SK-N-SH treated with all-trans-retinoic acid at 6 μM for 48 hours (cell line): ENCODE results near the gene GPR27.

Experiments
- ATAC-seq: fragments of 200-7000 bp; cut with Tn5 transposase; 3 replicates; pipeline ENCODE4 v1.9.1; 2020; ENCODE audit warnings: mild to moderate bottlenecking, moderate library complexity
- CREB5 ChIP-seq: fragments of 250-450 bp; sonication (Bioruptor Pico); IDR thresholded peaks from 2 replicates; pipeline ENCODE4 v1.5.1; 2020; ENCODE audit warnings: low read depth, mild to moderate bottlenecking, moderate library complexity
- CSDC2 ChIP-seq: fragments of 250-450 bp; sonication (Bioruptor Pico); IDR thresholded peaks from 2 replicates; pipeline ENCODE4 v1.5.0; 2020; ENCODE audit warnings: mild to moderate bottlenecking, moderate library complexity
- CSRNP3 ChIP-seq: fragments of 250-450 bp; sonication (Bioruptor Pico); IDR thresholded peaks from 2 replicates; pipeline ENCODE4 v1.5.1; 2021; ENCODE audit warnings: mild to moderate bottlenecking, moderate library complexity
- ESRRG ChIP-seq: fragments of 250-450 bp; sonication (Bioruptor Pico); IDR thresholded peaks from 2 replicates; pipeline ENCODE4 v1.6.1; 2021; ENCODE audit warnings: mild to moderate bottlenecking
- GLIS3 ChIP-seq: fragments of 250-450 bp; sonication (Bioruptor Pico); IDR thresholded peaks from 2 replicates; pipeline ENCODE4 v1.5.0; 2020; ENCODE audit warnings: mild to moderate bottlenecking, moderate library complexity
- PATZ1 ChIP-seq: fragments of 250-450 bp; sonication (Bioruptor Pico); IDR thresholded peaks from 2 replicates; pipeline ENCODE4 v1.8.0; 2020; ENCODE audit warnings: mild to moderate bottlenecking, moderate library complexity, borderline replicate concordance
- POU6F1 ChIP-seq: fragments of 250-450 bp; sonication (Bioruptor Pico); IDR thresholded peaks from 2 replicates; pipeline ENCODE4 v1.8.0; 2021; ENCODE audit warnings: low read depth, mild to moderate bottlenecking, moderate library complexity, borderline replicate concordance
- PPARA ChIP-seq: fragments of 250-450 bp; sonication (Bioruptor Pico); IDR thresholded peaks from 2 replicates; pipeline ENCODE4 v1.5.0; 2020; ENCODE audit warnings: mild to moderate bottlenecking, borderline replicate concordance
- RARB ChIP-seq: fragments of 250-450 bp; sonication (Bioruptor Pico); IDR thresholded peaks from 2 replicates; pipeline ENCODE4 v1.8.0; 2021; ENCODE audit warnings: mild to moderate bottlenecking, moderate library complexity
- SNAI2 ChIP-seq: fragments of 250-450 bp; sonication (Bioruptor Pico); IDR thresholded peaks from 2 replicates; pipeline ENCODE4 v1.5.0; 2020; ENCODE audit warnings: mild to moderate bottlenecking, moderate library complexity
- TCF4 ChIP-seq: fragments of 250-450 bp; sonication (Bioruptor Pico); IDR thresholded peaks from 2 replicates; pipeline ENCODE4 v1.8.0; 2021; ENCODE audit warnings: mild to moderate bottlenecking, moderate library complexity, borderline replicate concordance
- TOX ChIP-seq: fragments of 250-450 bp; sonication (Bioruptor Pico); IDR thresholded peaks from 2 replicates; pipeline ENCODE4 v1.8.0; 2021; ENCODE audit warnings: mild to moderate bottlenecking, moderate library complexity, borderline replicate concordance
- TSHZ2 ChIP-seq: fragments of 250-450 bp; sonication (Bioruptor Pico); IDR thresholded peaks from 2 replicates; pipeline ENCODE4 v1.5.0; 2020; ENCODE audit warnings: mild to moderate bottlenecking, moderate library complexity
- ZFP30 ChIP-seq: fragments of 450-650 bp; formaldehyde crosslinking; IDR thresholded peaks from 2 replicates; pipeline ENCODE4 v1.5.0; 2022; ENCODE audit warnings: mild to moderate bottlenecking, moderate library complexity
- ZNF565 ChIP-seq: fragments of 450-650 bp; formaldehyde crosslinking; conservative IDR thresholded peaks from 2 replicates; pipeline ENCODE4 v1.5.0; 2020; ENCODE audit warnings: low read depth, mild to moderate bottlenecking, moderate library complexity
- ZNF70 ChIP-seq: fragments of 450-650 bp; formaldehyde crosslinking; IDR thresholded peaks from 2 replicates; pipeline ENCODE4 v1.5.0; 2020; ENCODE audit warnings: mild to moderate bottlenecking, moderate library complexity
- ZNF8 ChIP-seq: fragments of 450-650 bp; formaldehyde crosslinking; IDR thresholded peaks from 2 replicates; pipeline ENCODE4 v1.5.0; 2020; ENCODE audit warnings: mild to moderate bottlenecking, moderate library complexity

Gene GPR27

GRCh38 chr3:71779674-71780377 lies 26.2 kb downstream of the GPR27 start (continued):
- TF ChIP-seq TSHZ2 (CRISPR knock-in tag), result no peak
- TF ChIP-seq CSDC2, result no peak
- TF ChIP-seq GLIS3 (CRISPR knock-in tag), result no peak

- TF ChIP-seq TOX (CRISPR knock-in tag) (no peak), ZNF70 (CRISPR knock-in tag) (no peak), CREB5 (CRISPR knock-in tag) (no peak), POU6F1 (no peak), PPARA (no peak), ZNF8 (CRISPR knock-in tag) (no peak), ZNF565 (CRISPR knock-in tag) (no peak), ESRRG (CRISPR knock-in tag) (no peak), TCF4 (CRISPR knock-in tag) (no peak), SNAI2 (no peak), CSRNP3 (CRISPR knock-in tag) (no peak)
- TF ChIP-seq, all 23 proteins: peak for 0
- ATAC-seq, result no peak
Observed at GRCh38 chr3:71780430-71780829, 26.8 kb downstream of the GPR27 start.

- TF ChIP-seq GLIS3 (CRISPR knock-in tag), result no peak
- no peak for TF ChIP-seq POU6F1
- TF ChIP-seq, all 23 proteins: peak for 0
- no peak for ATAC-seq
Observed at GRCh38 chr3:71783152-71783551, 29.5 kb downstream of the GPR27 start.

- ATAC-seq, result no peak
- TF ChIP-seq TCF4 (CRISPR knock-in tag) (no peak), PPARA (no peak), TSHZ2 (CRISPR knock-in tag) (no peak), CSRNP3 (CRISPR knock-in tag) (no peak), ZFP30 (CRISPR knock-in tag) (no peak), GLIS3 (CRISPR knock-in tag) (no peak), RARB (CRISPR knock-in tag) (no peak), PATZ1 (CRISPR knock-in tag) (no peak), SNAI2 (no peak), ZNF70 (CRISPR knock-in tag) (no peak)
Observed at GRCh38 chr3:71784201-71784913, 30.7 kb downstream of the GPR27 start.
